Measurements from ENCODE around the gene SND1. TPM values are rescaled to one million over a fixed set of nuclear protein-coding genes. Genes with fewer than 3 reads are reported as not detected.
A peak's percentile ranks its signal among the peaks of the same experiment; 100 is the strongest.

The SND1 gene
- polyA plus RNA-seq, 3 donors, result 46.5 to 97.3 (median 79.8) TPM

GRCh38 chr7:127765150-127765549 lies 113.2 kb downstream of the SND1 start:
- peaks cover 87% of the 10 kb centered on the region for H3K79me2 ChIP-seq (ENCODE audit: insufficient read depth, low read length)

DNA sequence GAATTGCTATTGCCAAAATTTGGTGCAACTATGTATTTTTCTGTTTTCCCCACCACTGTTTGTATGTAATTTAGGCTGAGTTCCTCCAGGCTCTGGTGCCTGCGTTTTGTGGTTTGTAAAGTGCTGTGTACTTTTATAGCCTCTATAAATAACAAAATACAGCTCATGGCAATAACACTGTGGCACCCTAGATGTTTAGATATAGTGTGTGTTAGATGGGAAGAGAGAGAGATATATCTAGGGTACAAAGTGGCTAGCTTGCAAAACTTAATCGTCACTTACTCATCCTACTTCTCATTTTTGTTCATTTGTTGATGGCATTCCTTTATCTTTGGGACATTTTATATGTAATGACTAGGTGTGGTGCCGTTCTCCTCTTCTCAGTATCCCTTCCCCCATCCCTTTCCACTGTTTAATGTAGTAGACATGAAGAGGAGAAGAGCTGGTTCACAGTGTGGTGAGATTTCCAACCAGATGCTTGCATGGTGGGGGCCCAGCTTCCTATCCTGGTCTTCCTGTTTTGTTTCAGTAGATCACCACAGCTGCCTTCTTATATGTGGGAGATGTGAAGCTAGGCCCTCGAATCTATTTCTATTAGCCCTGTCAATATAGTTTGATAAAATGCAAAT lies 115.0 kb downstream of the SND1 start:
- Histone ChIP-seq H3K79me2 (ENCODE audit: insufficient read depth, low read length) (peaks cover 83% of the 10 kb centered on the region), H3K27ac (ENCODE audit: low read depth in 1 of 2, low read length in 2 of 2) (peak overlapping the region in 1 of 2 donors; percentile 45), H3K36me3 (replicated peaks in 1 of 2; ENCODE audit: control insufficient read depth in 1 of 2, insufficient read depth in 2 of 2, low read length in 2 of 2) (peaks cover 0 to 10% of the 10 kb centered on the region in 2 donors), H3K9me3 (replicated peaks in 1 of 2; ENCODE audit: control insufficient read depth in 1 of 2, insufficient read depth in 1 of 2, low read length in 2 of 2) (no peaks in the 10 kb centered on the region), H3K9ac (ENCODE audit: insufficient read depth, low read length, poor library complexity, severe bottlenecking) (no peak overlapping the region), H2AFZ (ENCODE audit: insufficient read depth, low read depth, low read length, poor library complexity, severe bottlenecking) (no peak overlapping the region), H3K4me2 (replicated peaks; ENCODE audit: extremely low read depth, low read length, poor library complexity, severe bottlenecking) (no peak overlapping the region), H3K4me1 (ENCODE audit: control insufficient read depth in 1 of 2, insufficient read depth in 2 of 2, low read length in 2 of 2) (peaks cover 5 to 6% of the 10 kb centered on the region in 2 donors), H3K27me3 (ENCODE audit: control insufficient read depth in 2 of 2, insufficient read depth in 2 of 2, low read length in 2 of 2) (no peaks in the 10 kb centered on the region), H3K4me3 (replicated peaks in 1 of 3; ENCODE audit: low read depth in 2 of 3, low read length in 3 of 3) (no peak overlapping the region), H4K20me1 (ENCODE audit: insufficient read depth, low read length) (peaks cover 63% of the 10 kb centered on the region)
- Mint-ChIP-seq H3K9me3 (no peaks in the 10 kb centered on the region), H3K4me3 (peak overlapping the region in 1 of 2 donors; percentile 60), H3K36me3 (peaks cover 18 to 19% of the 10 kb centered on the region in 2 donors), H3K4me1 (peaks cover 11% of the 10 kb centered on the region), H3K27me3 (ENCODE audit: low read depth in 3 of 3) (no peaks in the 10 kb centered on the region), H3K27ac (peak overlapping the region in 6 of 7 donors; percentile 23 to 77 (median 50))
- WGBS (ENCODE audit: insufficient coverage), result no CpG with 5 or more reads among the region's 4 CpGs
- TF ChIP-seq, protein P1, sequence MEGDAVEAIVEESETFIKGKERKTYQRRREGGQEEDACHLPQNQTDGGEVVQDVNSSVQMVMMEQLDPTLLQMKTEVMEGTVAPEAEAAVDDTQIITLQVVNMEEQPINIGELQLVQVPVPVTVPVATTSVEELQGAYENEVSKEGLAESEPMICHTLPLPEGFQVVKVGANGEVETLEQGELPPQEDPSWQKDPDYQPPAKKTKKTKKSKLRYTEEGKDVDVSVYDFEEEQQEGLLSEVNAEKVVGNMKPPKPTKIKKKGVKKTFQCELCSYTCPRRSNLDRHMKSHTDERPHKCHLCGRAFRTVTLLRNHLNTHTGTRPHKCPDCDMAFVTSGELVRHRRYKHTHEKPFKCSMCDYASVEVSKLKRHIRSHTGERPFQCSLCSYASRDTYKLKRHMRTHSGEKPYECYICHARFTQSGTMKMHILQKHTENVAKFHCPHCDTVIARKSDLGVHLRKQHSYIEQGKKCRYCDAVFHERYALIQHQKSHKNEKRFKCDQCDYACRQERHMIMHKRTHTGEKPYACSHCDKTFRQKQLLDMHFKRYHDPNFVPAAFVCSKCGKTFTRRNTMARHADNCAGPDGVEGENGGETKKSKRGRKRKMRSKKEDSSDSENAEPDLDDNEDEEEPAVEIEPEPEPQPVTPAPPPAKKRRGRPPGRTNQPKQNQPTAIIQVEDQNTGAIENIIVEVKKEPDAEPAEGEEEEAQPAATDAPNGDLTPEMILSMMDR (IDR thresholded peaks at IDR 0.05), result no peak
- DNase-seq, result no peak
- intact Hi-C loops (cut with micrococcal nuclease), result no loop called here

More at GRCh38 chr7:127765150-127765549, 113.2 kb downstream of the SND1 start:
- no peaks in the 10 kb centered on the region for H3K27me3 Mint-ChIP-seq (ENCODE audit: low read depth in 3 of 3)
- Histone ChIP-seq H2AFZ (ENCODE audit: insufficient read depth, low read depth, low read length, poor library complexity, severe bottlenecking) (no peak overlapping the region), H3K9ac (ENCODE audit: insufficient read depth, low read length, poor library complexity, severe bottlenecking) (no peak overlapping the region), H3K4me2 (replicated peaks; ENCODE audit: extremely low read depth, low read length, poor library complexity, severe bottlenecking) (no peak overlapping the region), H3K27ac (ENCODE audit: low read depth in 1 of 2, low read length in 2 of 2) (no peak overlapping the region), H4K20me1 (ENCODE audit: insufficient read depth, low read length) (peaks cover 71% of the 10 kb centered on the region), H3K4me3 (replicated peaks in 1 of 3; ENCODE audit: low read depth in 2 of 3, low read length in 3 of 3) (no peak overlapping the region), H3K9me3 (replicated peaks in 1 of 2; ENCODE audit: control insufficient read depth in 1 of 2, insufficient read depth in 1 of 2, low read length in 2 of 2) (no peaks in the 10 kb centered on the region), H3K36me3 (replicated peaks in 1 of 2; ENCODE audit: control insufficient read depth in 1 of 2, insufficient read depth in 2 of 2, low read length in 2 of 2) (no peaks in the 10 kb centered on the region), H3K27me3 (ENCODE audit: control insufficient read depth in 2 of 2, insufficient read depth in 2 of 2, low read length in 2 of 2) (no peaks in the 10 kb centered on the region), H3K4me1 (ENCODE audit: control insufficient read depth in 1 of 2, insufficient read depth in 2 of 2, low read length in 2 of 2) (peaks cover 5 to 6% of the 10 kb centered on the region in 2 donors)
- H3K27ac Mint-ChIP-seq, result no peak overlapping the region
- peaks cover 11% of the 10 kb centered on the region for H3K4me1 Mint-ChIP-seq
- intact Hi-C loops (cut with micrococcal nuclease), result no loop called here
- H3K9me3 Mint-ChIP-seq, result no peaks in the 10 kb centered on the region
- no CpG with 5 or more reads among the region's 3 CpGs for WGBS (ENCODE audit: insufficient coverage)
- H3K4me3 Mint-ChIP-seq, result no peak overlapping the region
- H3K36me3 Mint-ChIP-seq, result peaks cover 14 to 17% of the 10 kb centered on the region in 2 donors
- DNase-seq, result no peak
- TF ChIP-seq, protein P1 (IDR thresholded peaks at IDR 0.05), result no peak

Data from CD14-positive monocyte (primary cell).